Hematopoietic multipotent progenitor cell treated with erythropoietin and hydrocortisone succinate and interleukin-3 and kit ligand, for 15 days (in vitro differentiated cells): ENCODE results near the gene LIPI.
"Not testable (repeated sequence)": the region's sequence is repeated elsewhere in the genome, so short reads cannot be mapped to it uniquely, and the experiment has no call there.

Experiments used
- DNase-seq: peaks from one replicate; pipeline ENCODE4 v3.0.0-alpha.2; 2015; ENCODE audit warnings: low spot score

The LIPI gene

DNA sequence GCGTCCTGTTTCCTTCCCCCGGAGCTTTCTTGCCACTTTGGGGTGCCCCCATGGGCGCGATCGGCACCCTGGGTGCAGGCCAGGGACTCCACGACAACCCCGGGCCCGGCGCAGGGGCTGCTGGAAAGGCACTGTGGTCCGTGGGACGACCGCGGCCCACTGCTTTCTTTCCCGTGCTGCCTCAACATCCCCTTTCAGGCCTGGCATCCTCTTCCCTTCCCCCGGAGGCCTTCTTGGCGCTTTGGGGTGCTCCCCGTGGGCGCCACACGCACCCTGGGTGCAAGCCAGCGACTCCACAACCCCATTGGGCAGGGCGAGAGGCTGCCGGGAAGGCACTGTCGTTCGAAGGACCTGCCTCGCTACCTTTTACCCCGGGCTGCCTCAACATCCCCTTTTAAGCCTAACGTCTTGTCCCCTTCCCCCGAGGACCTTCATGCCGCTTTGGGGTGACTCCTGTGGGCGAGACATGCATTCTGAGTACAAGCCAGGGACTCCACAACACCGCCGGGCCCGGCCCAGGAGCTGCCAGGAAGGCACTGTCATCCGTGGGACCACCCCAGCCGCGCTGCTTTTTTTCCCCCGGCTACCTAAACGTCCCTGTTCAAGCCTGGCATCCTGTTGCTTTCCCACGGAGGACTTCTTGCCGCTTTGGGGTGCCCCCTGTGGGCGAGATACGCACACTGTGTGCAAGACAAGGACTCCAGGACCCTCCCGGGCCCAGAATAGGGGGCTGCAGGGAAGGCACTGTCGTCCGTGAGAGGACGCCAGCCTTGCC, 137.8 kb downstream of the LIPI start:
- DNase-seq, result no peak

- DNase-seq, result no peak
Measured at GRCh38 chr21:14071902-14072734, 138.6 kb downstream of the LIPI start.

- DNase-seq, result no peak
Measured at GRCh38 chr21:14070968-14071367, 139.8 kb downstream of the LIPI start.

GRCh38 chr21:14070049-14070893, 140.5 kb downstream of the LIPI start:
- DNase-seq, result no peak

DNA sequence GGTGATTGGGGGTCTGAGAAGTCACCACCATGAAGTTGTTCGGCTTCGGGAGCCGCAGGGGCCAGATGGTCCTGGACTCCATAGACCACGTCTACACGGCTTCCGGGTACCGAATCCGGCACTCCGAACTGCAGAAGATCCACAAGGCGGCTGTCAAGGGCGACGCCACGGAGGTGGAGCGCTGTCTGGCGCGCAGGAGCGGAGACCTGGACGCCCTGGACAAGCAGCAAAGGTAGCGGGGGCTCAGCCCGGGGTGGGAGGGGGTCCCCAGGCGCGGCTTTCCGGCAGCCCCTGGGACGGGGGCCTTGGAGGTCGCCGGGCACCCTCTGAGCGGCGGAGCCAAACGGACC, 146.5 kb downstream of the LIPI start:
- no peak for DNase-seq

GRCh38 chr21:14063620-14064295, 147.0 kb downstream of the LIPI start:
- DNase-seq, result not testable (repeated sequence)

DNA sequence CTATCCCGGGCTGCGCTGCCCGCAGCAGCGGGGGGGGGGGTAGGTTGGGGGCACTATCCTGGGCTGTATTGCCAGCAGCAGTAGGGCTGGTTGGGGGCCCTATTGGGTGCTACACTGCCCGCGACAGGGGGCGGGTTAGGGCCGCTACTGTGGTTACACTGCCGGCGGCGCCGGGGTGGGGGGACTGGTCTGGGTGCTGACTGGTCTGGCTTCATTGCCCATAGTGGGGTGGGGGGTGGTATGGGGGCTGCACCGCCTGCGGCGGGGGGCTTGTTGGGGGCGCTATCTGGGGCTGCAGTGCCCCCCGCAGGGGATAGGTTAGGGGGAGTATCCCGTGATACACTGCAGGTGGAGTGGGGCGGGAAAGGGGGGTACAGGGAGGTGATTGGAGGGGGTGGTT, 148.1 kb downstream of the LIPI start:
- DNase-seq, result not testable (repeated sequence)

DNA sequence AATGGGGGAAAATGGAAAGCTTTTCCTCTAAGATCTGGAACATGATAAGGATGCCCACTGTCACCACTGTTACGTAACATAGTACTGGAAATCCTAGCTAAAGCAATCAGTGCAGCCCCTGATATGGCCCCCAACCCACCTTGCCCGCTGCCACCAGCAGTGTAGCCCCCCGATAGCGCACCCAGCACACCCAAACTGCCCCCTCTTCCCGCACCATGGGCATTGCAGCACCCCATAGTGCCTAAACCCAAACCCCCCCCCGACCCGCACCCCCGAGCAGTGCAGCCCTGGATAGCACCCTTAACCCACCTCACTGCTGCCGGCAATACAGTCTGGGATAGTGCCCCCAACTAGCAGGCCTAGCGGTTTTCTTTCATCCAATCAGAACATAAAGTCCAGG, 148.9 kb downstream of the LIPI start:
- DNase-seq, result not testable (repeated sequence)

DNA sequence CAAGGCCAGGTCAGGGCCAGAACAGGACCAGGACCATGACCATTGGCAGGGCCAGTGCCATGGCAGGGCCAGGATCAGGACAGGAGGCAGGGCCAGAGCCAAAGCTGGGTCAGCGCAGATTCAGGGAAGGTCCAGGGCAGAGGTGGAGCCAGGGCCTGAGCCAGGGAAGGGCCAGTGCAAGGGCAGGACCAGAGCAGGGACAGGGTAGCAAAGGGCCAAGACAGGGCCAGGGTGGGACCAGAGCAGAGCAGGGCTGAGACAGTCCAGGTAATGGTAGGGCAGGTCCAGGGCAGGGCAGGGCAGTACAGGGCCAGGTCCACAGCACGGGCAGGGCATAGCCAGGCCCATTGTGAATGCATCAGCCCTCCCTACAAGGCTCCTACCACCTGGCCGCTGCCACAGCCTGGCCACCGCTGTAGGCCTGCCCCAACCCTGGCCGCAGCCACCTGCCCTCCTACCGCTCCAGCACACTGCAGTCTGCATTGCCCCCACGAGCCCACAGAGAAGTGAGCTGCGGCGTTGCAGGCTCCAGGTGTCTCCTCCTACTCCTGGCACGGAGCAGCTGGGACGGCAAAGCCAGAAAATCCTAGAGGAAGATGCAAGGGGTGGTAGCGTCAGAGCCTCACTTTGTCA, 151.6 kb downstream of the LIPI start:
- DNase-seq, result not testable (repeated sequence)
